ENCODE measurements around the gene CDX2.

DNA sequence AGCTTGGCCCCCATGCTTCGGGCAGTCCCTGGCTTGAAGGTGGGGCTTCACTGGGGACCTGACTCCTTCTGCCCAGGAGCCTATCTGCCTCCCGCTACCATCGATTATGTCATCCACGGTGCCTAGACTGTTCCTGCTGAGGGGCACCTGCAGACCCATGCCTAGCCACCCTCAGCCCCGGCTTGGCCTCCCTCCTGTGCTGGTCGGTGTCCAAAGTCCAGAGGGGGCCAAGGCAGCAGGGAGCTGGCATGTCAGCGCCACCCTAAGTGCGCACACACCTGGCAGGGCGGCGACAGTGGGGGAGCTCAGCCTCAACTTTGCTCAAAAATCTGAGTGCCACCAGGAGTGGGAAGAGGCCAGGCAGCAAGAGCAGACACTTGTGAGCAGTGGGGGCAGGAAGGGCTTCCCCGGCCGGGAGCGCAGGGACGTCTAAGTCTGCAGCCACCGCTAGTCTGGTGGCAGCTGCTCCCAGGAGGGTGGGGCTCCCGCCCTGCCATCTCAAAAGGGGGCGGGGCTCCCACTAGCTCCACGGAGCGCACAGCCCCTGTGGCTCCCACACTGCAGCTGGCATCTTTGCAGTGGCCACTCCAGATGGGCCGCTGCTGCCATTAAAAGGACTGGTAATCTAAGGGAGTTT, 32.8 kb upstream of the CDX2 start:
- no peak for TF ChIP-seq TAF1 (conservative IDR thresholded peaks at IDR 0.05)
- TF ChIP-seq, protein P1, sequence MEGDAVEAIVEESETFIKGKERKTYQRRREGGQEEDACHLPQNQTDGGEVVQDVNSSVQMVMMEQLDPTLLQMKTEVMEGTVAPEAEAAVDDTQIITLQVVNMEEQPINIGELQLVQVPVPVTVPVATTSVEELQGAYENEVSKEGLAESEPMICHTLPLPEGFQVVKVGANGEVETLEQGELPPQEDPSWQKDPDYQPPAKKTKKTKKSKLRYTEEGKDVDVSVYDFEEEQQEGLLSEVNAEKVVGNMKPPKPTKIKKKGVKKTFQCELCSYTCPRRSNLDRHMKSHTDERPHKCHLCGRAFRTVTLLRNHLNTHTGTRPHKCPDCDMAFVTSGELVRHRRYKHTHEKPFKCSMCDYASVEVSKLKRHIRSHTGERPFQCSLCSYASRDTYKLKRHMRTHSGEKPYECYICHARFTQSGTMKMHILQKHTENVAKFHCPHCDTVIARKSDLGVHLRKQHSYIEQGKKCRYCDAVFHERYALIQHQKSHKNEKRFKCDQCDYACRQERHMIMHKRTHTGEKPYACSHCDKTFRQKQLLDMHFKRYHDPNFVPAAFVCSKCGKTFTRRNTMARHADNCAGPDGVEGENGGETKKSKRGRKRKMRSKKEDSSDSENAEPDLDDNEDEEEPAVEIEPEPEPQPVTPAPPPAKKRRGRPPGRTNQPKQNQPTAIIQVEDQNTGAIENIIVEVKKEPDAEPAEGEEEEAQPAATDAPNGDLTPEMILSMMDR (IDR thresholded peaks at IDR 0.05; ENCODE audit: low read depth, low read length, missing input control), result no peak
